Gastrocnemius medialis (tissue), 4 donors: ENCODE data around the gene SCN2B. TPM values are rescaled to one million over a fixed set of nuclear protein-coding genes. Genes with fewer than 3 reads are reported as not detected.

Experiments
- ATAC-seq, 2 donors: fragments of 150-250 bp; one replicate each; pipeline ENCODE4 v1.9.1; 2016
- DNase-seq, 2 donors: peaks; one replicate each; pipeline ENCODE4 v3.0.0-alpha.2; 2019
- H3K27ac ChIP-seq, 4 donors: fragments of 200-600 bp; sonication (generic); 1 replicate in 1 of 4; 2 replicates in 3 of 4; pipeline ENCODE4 v1.5.1; 2016 to 2018; ENCODE audit warnings: mild to moderate bottlenecking in 2 of 4, moderate library complexity in 1 of 4
- H3K27me3 ChIP-seq, 3 donors: fragments of 200-600 bp; sonication (generic) in 2 of 3; 1 replicate in 1 of 3; 2 replicates in 2 of 3; pipeline versions ENCODE4 v1.5.1 to v1.6.0; 2016 to 2019; ENCODE audit warnings: mild to moderate bottlenecking in 1 of 3, moderate library complexity in 1 of 3
- H3K36me3 ChIP-seq, 2 donors: fragments of 200-600 bp; sonication (generic) in 1 of 2; one replicate each; pipeline ENCODE4 v1.5.1; 2017 to 2018
- H3K4me1 ChIP-seq, 2 donors: fragments of 200-600 bp; sonication (generic) in 1 of 2; one replicate each; pipeline ENCODE4 v1.5.1; 2016 to 2017; ENCODE audit warnings: mild to moderate bottlenecking in 2 of 2
- H3K4me3 ChIP-seq, 4 donors: fragments of 200-600 bp; sonication (generic) in 3 of 4; 1 replicate in 1 of 4; 2 replicates in 3 of 4; pipeline ENCODE4 v1.5.1; 2016 to 2019; ENCODE audit warnings: mild to moderate bottlenecking in 2 of 4
- H3K9me3 ChIP-seq, 3 donors: fragments of 200-600 bp; sonication (generic) in 2 of 3; 1 replicate in 1 of 3; 2 replicates in 2 of 3; pipeline ENCODE4 v1.5.1; 2016 to 2019
- POLR2A ChIP-seq, 2 donors: fragments of 450-650 bp; IDR thresholded peaks; one replicate each; pipeline ENCODE4 v1.6.1; 2017; ENCODE audit warnings: antibody characterized with exemption in 2 of 2, mild to moderate bottlenecking in 2 of 2, moderate library complexity in 2 of 2
- in situ Hi-C, 4 donors: fragments of 200-750 bp; cut with MboI; loops; one replicate each; pipeline versions ENCODE4 v1.15.0 to v1.8.0; 2017; ENCODE audit warnings: low sequenced_read_pairs in 4 of 4
- intact Hi-C: fragments of 100-400 bp; cut with DNase I; formaldehyde crosslinking; loops from one replicate; pipeline ENCODE4 v1.15.1; 2023; ENCODE audit warnings: low total_unique reads
- total RNA-seq, 4 donors: library from RNA; depleted of rRNA; stranded (reverse); fragments of >200 nt; gene quantifications; one replicate each; pipeline versions ENCODE4 v1.1.0 to v1.2.3, GENCODE V29; 2016
- TF ChIP-seq, protein P1 (sequence below), 5 experiments: fragments of 450-650 bp in 3 of 5; fragments of 200-600 bp in 2 of 5; sonication (generic) in 2 of 5; IDR thresholded peaks in 4 of 5; conservative IDR thresholded peaks in 1 of 5; 1 replicate in 4 of 5; 2 replicates in 1 of 5; pipeline ENCODE4 v1.5.1; 2016 to 2019; ENCODE audit warnings: antibody characterized with exemption in 5 of 5, mild to moderate bottlenecking in 3 of 5, moderate library complexity in 3 of 5

Gene SCN2B
- total RNA-seq, 4 donors from 2014 or later: 0.10 to 1.9 (median 0.24) TPM; not detected in 1

DNA sequence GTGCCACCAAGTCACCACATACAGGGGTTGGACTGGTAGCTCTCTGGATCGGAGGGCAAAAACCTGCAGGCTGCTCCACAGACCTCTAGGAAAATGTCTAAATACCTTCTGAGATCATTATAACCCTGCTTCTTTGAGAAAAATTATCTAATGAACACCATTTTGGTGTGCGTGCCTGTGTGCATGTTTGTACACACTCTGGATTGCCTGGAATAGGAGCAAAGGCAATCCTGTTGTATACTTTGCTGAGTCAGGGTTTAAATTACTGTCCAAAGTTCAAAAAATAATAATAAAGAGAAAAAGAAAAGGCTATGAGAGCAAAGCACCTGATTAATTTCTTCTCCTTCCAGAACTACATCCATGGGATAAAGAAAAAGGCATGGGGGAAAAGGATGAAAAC lies 37.3 kb upstream of the SCN2B start:
- Histone ChIP-seq H3K9me3 (no peaks in the 10 kb centered on the region), H3K4me1 (no peaks in the 10 kb centered on the region), H3K27ac (no peak overlapping the region), H3K4me3 (no peak overlapping the region), H3K36me3 (no peaks in the 10 kb centered on the region), H3K27me3 (peaks cover 0 to 14% (median 10%) of the 10 kb centered on the region in 3 donors)
- in situ Hi-C loops: no loop called here
- ATAC-seq (no peak), DNase-seq (no peak)
- TF ChIP-seq POLR2A (IDR thresholded peaks at IDR 0.05): no peak
- TF ChIP-seq, protein P1, sequence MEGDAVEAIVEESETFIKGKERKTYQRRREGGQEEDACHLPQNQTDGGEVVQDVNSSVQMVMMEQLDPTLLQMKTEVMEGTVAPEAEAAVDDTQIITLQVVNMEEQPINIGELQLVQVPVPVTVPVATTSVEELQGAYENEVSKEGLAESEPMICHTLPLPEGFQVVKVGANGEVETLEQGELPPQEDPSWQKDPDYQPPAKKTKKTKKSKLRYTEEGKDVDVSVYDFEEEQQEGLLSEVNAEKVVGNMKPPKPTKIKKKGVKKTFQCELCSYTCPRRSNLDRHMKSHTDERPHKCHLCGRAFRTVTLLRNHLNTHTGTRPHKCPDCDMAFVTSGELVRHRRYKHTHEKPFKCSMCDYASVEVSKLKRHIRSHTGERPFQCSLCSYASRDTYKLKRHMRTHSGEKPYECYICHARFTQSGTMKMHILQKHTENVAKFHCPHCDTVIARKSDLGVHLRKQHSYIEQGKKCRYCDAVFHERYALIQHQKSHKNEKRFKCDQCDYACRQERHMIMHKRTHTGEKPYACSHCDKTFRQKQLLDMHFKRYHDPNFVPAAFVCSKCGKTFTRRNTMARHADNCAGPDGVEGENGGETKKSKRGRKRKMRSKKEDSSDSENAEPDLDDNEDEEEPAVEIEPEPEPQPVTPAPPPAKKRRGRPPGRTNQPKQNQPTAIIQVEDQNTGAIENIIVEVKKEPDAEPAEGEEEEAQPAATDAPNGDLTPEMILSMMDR (IDR thresholded peaks at IDR 0.05 in 4 of 5, conservative IDR thresholded peaks at IDR 0.05 in 1 of 5): no peak
- intact Hi-C loops: no loop called here

GRCh38 chr11:118213201-118213600 lies 36.8 kb upstream of the SCN2B start:
- no peaks in the 10 kb centered on the region for H3K4me1 ChIP-seq
- H3K27ac ChIP-seq: no peak overlapping the region

GRCh38 chr11:118212781-118213191 lies 36.3 kb upstream of the SCN2B start:
- peaks cover 0 to 14% (median 13%) of the 10 kb centered on the region in 3 donors for H3K27me3 ChIP-seq
- H3K9me3 ChIP-seq: no peaks in the 10 kb centered on the region
- TF ChIP-seq POLR2A (IDR thresholded peaks at IDR 0.05): no peak
- TF ChIP-seq, protein P1 (IDR thresholded peaks at IDR 0.05 in 4 of 5, conservative IDR thresholded peaks at IDR 0.05 in 1 of 5): no peak
- ATAC-seq (no peak), DNase-seq (no peak)
- H3K4me1 ChIP-seq: no peaks in the 10 kb centered on the region
- in situ Hi-C loops: no loop called here
- H3K36me3 ChIP-seq: no peaks in the 10 kb centered on the region
- H3K4me3 ChIP-seq: no peak overlapping the region
- intact Hi-C loops: no loop called here
- no peak overlapping the region for H3K27ac ChIP-seq

More at GRCh38 chr11:118213201-118213600, 36.8 kb upstream of the SCN2B start:
- intact Hi-C loops: no loop called here
- in situ Hi-C loops: no loop called here
- H3K4me3 ChIP-seq: no peak overlapping the region
- no peaks in the 10 kb centered on the region for H3K36me3 ChIP-seq
- no peaks in the 10 kb centered on the region for H3K9me3 ChIP-seq
- H3K27me3 ChIP-seq: peaks cover 0 to 14% (median 13%) of the 10 kb centered on the region in 3 donors
- DNase-seq (no peak), ATAC-seq (no peak)
- no peak for TF ChIP-seq POLR2A (IDR thresholded peaks at IDR 0.05)
- TF ChIP-seq, protein P1 (IDR thresholded peaks at IDR 0.05 in 4 of 5, conservative IDR thresholded peaks at IDR 0.05 in 1 of 5): no peak

DNA sequence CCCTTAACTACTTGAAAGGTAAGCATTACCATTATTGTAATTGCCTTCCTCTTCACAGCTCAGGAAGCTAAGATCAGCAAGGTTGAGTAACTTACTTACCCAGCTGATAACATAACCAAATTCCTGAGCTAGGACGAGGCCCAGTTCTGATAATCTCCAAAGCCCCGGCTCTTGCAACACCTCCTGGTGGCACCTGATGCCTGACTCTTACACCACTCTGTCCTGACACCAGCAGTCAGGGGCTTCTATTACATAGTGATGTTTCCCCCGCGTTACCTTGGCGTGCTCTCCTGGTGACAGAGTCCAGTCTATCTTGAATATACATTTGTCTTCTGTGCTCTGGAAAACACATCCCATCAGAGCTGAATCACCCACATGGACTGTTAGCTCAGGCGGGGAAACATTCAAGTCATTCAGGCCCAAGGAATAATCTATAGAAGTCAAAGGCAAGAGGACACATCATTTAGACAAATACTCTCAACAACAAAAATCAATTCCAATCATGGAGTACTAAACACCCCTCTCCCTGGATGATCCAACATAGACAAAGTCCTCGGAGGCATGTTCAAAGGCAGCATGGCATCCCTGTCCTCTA lies 35.8 kb upstream of the SCN2B start:
- DNase-seq (no peak), ATAC-seq (no peak)
- in situ Hi-C loops: no loop called here
- Histone ChIP-seq H3K27me3 (peaks cover 0 to 13% (median 11%) of the 10 kb centered on the region in 3 donors), H3K36me3 (no peaks in the 10 kb centered on the region), H3K27ac (no peak overlapping the region), H3K4me3 (no peak overlapping the region), H3K9me3 (no peaks in the 10 kb centered on the region), H3K4me1 (no peaks in the 10 kb centered on the region)
- TF ChIP-seq, protein P1 (IDR thresholded peaks at IDR 0.05 in 4 of 5, conservative IDR thresholded peaks at IDR 0.05 in 1 of 5): no peak
- no peak for TF ChIP-seq POLR2A (IDR thresholded peaks at IDR 0.05)
- intact Hi-C loops: no loop called here

- TF ChIP-seq, protein P1 (IDR thresholded peaks at IDR 0.05 in 4 of 5, conservative IDR thresholded peaks at IDR 0.05 in 1 of 5): no peak
- TF ChIP-seq POLR2A (IDR thresholded peaks at IDR 0.05): no peak
- Histone ChIP-seq H3K4me1 (no peaks in the 10 kb centered on the region), H3K27me3 (peaks cover 0 to 13% (median 11%) of the 10 kb centered on the region in 3 donors), H3K27ac (no peak overlapping the region), H3K4me3 (no peak overlapping the region), H3K36me3 (no peaks in the 10 kb centered on the region), H3K9me3 (no peaks in the 10 kb centered on the region)
- ATAC-seq (no peak), DNase-seq (no peak)
- intact Hi-C loops (no loop called here), in situ Hi-C loops (no loop called here)
These were observed 34.6 kb upstream of the SCN2B start for GRCh38 chr11:118211006-118211405.
